ENCODE measurements around the gene C4B. TPM values are rescaled to one million over a fixed set of nuclear protein-coding genes. Genes with fewer than 3 reads are reported as not detected.
A peak's percentile ranks its signal among the peaks of the same experiment; 100 is the strongest.
"Not testable (repeated sequence)": the region's sequence is repeated elsewhere in the genome, so short reads cannot be mapped to it uniquely, and the experiment has no call there.

Gene C4B
- total RNA-seq, 1 donor from 2014 or later = 23.1 TPM

DNA sequence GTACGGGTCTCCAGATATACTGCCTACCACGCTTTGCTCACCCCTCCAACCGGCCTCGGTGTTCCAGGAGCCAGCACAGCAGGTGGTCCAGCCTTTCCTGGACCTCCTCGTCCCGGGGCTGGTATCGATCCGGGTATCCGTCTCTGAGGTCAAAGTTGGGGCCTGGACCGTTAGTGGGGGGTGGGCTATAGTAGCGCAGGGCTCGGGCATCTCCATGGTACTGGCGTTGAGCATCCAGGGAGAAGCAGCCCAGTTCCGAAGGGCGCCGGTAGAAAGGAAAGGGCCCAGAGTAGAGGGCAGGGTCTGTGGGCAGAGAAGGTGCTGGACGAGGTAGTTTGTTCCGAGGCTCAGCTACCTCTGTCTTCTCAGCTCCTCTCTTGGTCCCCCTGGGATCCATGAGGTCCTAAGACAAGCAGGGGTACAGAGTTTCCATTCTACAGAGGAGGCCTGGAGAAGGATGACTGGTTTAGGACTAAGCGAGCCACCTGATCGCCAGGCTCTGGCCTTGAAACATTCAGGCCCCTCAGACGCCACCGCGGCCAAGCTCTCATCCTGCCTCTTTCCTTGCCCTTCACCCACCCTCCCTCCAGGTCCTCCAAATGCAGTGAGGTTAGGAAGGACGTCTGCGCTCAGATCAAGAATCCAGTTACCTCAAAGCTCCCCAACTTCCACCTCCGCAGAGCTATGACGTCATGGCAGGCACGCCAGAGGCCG is 43.2 kb upstream of the C4B start:
- no peaks in the 10 kb centered on the region for H3K9me3 ChIP-seq
- DNase-seq (ENCODE audit: extremely low spot score in 2 of 2) = no peak
- peak overlapping the region; percentile 95 for H3K27ac ChIP-seq
- no peaks in the 10 kb centered on the region for H3K27me3 ChIP-seq
- H3K4me3 ChIP-seq = peak overlapping the region; percentile 74 to 76
- H3K36me3 ChIP-seq = peaks cover 0 to 36% of the 10 kb centered on the region in 2 donors
- TF ChIP-seq, protein P1, sequence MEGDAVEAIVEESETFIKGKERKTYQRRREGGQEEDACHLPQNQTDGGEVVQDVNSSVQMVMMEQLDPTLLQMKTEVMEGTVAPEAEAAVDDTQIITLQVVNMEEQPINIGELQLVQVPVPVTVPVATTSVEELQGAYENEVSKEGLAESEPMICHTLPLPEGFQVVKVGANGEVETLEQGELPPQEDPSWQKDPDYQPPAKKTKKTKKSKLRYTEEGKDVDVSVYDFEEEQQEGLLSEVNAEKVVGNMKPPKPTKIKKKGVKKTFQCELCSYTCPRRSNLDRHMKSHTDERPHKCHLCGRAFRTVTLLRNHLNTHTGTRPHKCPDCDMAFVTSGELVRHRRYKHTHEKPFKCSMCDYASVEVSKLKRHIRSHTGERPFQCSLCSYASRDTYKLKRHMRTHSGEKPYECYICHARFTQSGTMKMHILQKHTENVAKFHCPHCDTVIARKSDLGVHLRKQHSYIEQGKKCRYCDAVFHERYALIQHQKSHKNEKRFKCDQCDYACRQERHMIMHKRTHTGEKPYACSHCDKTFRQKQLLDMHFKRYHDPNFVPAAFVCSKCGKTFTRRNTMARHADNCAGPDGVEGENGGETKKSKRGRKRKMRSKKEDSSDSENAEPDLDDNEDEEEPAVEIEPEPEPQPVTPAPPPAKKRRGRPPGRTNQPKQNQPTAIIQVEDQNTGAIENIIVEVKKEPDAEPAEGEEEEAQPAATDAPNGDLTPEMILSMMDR (IDR thresholded peaks at IDR 0.05) = no peak
- TF ChIP-seq POLR2AphosphoS5 (IDR thresholded peaks at IDR 0.05; ENCODE audit: insufficient read depth in 1 of 2, low read depth in 1 of 2) = no peak
- TF ChIP-seq POLR2A (IDR thresholded peaks at IDR 0.05) = no peak
- H3K4me1 ChIP-seq = peaks cover 42% of the 10 kb centered on the region
- intact Hi-C loops (cut with DNase I) = loop anchor here (10.0 kb wide), 1 partner anchor 1003 kb away; no protein-coding TSS in a partner anchor

DNA sequence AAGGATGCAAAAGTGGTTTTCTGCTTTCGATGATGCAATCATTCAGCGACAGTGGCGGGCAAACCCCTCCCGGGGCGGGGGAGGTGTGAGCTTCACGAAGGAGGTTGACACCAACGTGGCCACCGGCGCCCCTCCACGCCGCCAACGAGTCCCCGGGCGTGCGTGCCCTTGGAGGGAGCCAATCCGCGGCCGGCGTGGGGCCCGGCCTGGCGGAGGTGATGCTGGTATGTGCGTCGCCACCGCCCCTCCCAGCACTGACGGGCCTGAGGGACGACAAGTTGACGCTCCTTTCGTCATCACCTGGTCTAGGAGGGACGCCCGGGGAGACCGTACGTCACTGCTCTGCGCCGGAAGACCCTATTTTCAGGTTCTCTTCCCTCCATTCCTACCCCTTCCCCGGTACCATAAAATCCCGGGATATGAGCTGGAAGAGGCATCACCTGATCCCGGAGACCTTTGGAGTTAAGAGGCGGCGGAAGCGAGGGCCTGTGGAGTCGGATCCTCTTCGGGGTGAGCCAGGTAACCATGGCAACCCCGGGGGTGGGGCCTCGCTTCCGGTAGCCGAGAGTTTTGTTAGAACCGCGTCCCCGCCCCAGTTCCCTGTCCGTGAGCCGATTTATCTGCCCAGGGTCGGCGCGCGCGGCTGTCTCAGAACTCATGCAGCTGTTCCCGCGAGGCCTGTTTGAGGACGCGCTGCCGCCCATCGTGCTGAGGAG is 42.4 kb upstream of the C4B start, which contains the start of gene DXO:
DXO (minus strand) TSS at position 146 of the 716 bp plus-strand sequence. CDS start 463 bp downstream, outside the sequence.
- intact Hi-C loops (cut with DNase I) = loop anchor here (10.0 kb wide), 1 partner anchor 1003 kb away; no protein-coding TSS in a partner anchor
- peak within 1 kb of the TSS; percentile 74 to 76 for H3K4me3 ChIP-seq
- peaks cover 0 to 29% of the 10 kb centered on the region in 2 donors for H3K36me3 ChIP-seq
- TF ChIP-seq POLR2A (IDR thresholded peaks at IDR 0.05) (peak in 1 of 2 donors; percentile 41), POLR2AphosphoS5 (IDR thresholded peaks at IDR 0.05; ENCODE audit: insufficient read depth in 1 of 2, low read depth in 1 of 2) (peak; percentile 92 to 96)
- TF ChIP-seq, protein P1 (IDR thresholded peaks at IDR 0.05) = no peak
- H3K9me3 ChIP-seq = no peaks in the 10 kb centered on the region
- H3K27me3 ChIP-seq = no peaks in the 10 kb centered on the region
- peak within 1 kb of the TSS; percentile 95 for H3K27ac ChIP-seq
- peak in 1 of 2 donors; percentile 99 for DNase-seq (ENCODE audit: extremely low spot score in 2 of 2)
- peaks cover 42% of the 10 kb centered on the region for H3K4me1 ChIP-seq

GRCh38 chr6:31972709-31973350 is 41.8 kb upstream of the C4B start:
- DNase-seq (ENCODE audit: extremely low spot score in 2 of 2) = no peak
- H3K36me3 ChIP-seq = peaks cover 0 to 22% of the 10 kb centered on the region in 2 donors
- H3K4me3 ChIP-seq = peak overlapping the region; percentile 74 to 76
- no peaks in the 10 kb centered on the region for H3K27me3 ChIP-seq
- intact Hi-C loops (cut with DNase I) = loop anchor here (10.0 kb wide), 1 partner anchor 1002 kb away; no protein-coding TSS in a partner anchor
- TF ChIP-seq POLR2A (IDR thresholded peaks at IDR 0.05) (no peak), POLR2AphosphoS5 (IDR thresholded peaks at IDR 0.05; ENCODE audit: insufficient read depth in 1 of 2, low read depth in 1 of 2) (no peak)
- TF ChIP-seq, protein P1 (IDR thresholded peaks at IDR 0.05) = no peak
- H3K9me3 ChIP-seq = no peaks in the 10 kb centered on the region
- peaks cover 42% of the 10 kb centered on the region for H3K4me1 ChIP-seq
- peak overlapping the region; percentile 95 for H3K27ac ChIP-seq

DNA sequence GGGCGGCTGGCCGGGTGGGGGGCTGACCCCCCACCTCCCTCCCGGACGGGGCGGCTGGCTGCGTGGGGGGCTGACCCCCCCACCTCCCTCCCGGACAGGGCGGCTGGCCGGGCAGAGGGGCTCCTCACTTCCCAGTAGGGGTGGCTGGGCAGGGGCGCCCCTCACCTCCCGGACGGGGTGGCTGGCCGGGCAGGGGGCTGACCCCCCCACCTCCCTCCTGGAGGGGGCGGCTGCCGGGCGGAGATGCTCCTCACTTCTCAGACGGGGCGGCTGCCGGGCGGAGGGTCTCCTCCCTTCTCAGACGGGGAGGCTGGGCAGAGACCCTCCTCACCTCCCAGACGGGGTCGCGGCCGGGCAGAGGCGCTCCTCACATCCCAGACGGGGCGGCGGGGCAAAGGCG is 38.5 kb upstream of the C4B start:
- DNase-seq (ENCODE audit: extremely low spot score in 2 of 2); H3K27ac ChIP-seq; H3K9me3 ChIP-seq; H3K27me3 ChIP-seq; H3K4me3 ChIP-seq; H3K36me3 ChIP-seq: not testable (repeated sequence)
- intact Hi-C loops (cut with DNase I) = loop anchor here (10.0 kb wide), 1 partner anchor 999 kb away; no protein-coding TSS in a partner anchor
- H3K4me1 ChIP-seq = peaks cover 29% of the 10 kb centered on the region

GRCh38 chr6:31977816-31978431 is 36.7 kb upstream of the C4B start:
- no peak overlapping the region for H3K4me3 ChIP-seq
- TF ChIP-seq, protein P1 (IDR thresholded peaks at IDR 0.05) = no peak
- TF ChIP-seq POLR2A (IDR thresholded peaks at IDR 0.05) = no peak
- TF ChIP-seq POLR2AphosphoS5 (IDR thresholded peaks at IDR 0.05; ENCODE audit: insufficient read depth in 1 of 2, low read depth in 1 of 2) = no peak
- no peaks in the 10 kb centered on the region for H3K9me3 ChIP-seq
- no peak overlapping the region for H3K27ac ChIP-seq
- no peak for DNase-seq (ENCODE audit: extremely low spot score in 2 of 2)
- no peaks in the 10 kb centered on the region for H3K27me3 ChIP-seq
- peaks cover 18% of the 10 kb centered on the region for H3K4me1 ChIP-seq
- H3K36me3 ChIP-seq = no peaks in the 10 kb centered on the region
- intact Hi-C loops (cut with DNase I) = loop anchor here (10.0 kb wide), 1 partner anchor 997 kb away; no protein-coding TSS in a partner anchor

All from vagina (tissue), 2 donors.